NT2/D1 (cell line): ENCODE data around the gene EFCAB5.
"Not testable (repeated sequence)": the region's sequence is repeated elsewhere in the genome, so short reads cannot be mapped to it uniquely, and the experiment has no call there.

ENCODE experiments used
- DNase-seq: peaks from one replicate; pipeline ENCODE4 v3.0.0-alpha.2; 2011; ENCODE audit warnings: low read depth, low spot score
- H3K27me3 ChIP-seq: 2 replicates; pipeline ENCODE4 v1.6.0; 2011; ENCODE audit warnings: mild to moderate bottlenecking; ENCODE audit not compliant: insufficient read length, insufficient read depth
- H3K36me3 ChIP-seq: 2 replicates; pipeline ENCODE4 v1.6.1; 2011; ENCODE audit warnings: mild to moderate bottlenecking, low read length, mixed read lengths; ENCODE audit not compliant: insufficient read depth, insufficient read length
- H3K4me1 ChIP-seq: 2 replicates; pipeline ENCODE4 v1.5.1; 2011; ENCODE audit not compliant: insufficient read depth, insufficient read length
- H3K4me3 ChIP-seq: 2 replicates; pipeline ENCODE4 v1.5.1; 2011; ENCODE audit warnings: low read depth; ENCODE audit not compliant: insufficient read length
- H3K9ac ChIP-seq: 2 replicates; pipeline ENCODE4 v1.6.0; 2011; ENCODE audit warnings: low read depth; ENCODE audit not compliant: insufficient read length
- H3K9me3 ChIP-seq: 2 replicates; pipeline ENCODE4 v1.5.1; 2011; ENCODE audit warnings: mild to moderate bottlenecking, low read length; ENCODE audit not compliant: insufficient read depth
- SUZ12 ChIP-seq: IDR thresholded peaks from 2 replicates; pipeline ENCODE4 v1.6.1; 2011; ENCODE audit not compliant: insufficient read length, insufficient read depth; ENCODE audit errors: extremely low read depth
- YY1 ChIP-seq: IDR thresholded peaks from 2 replicates; pipeline ENCODE4 v1.6.1; 2011; ENCODE audit not compliant: insufficient read length, insufficient read depth
- ZNF274 ChIP-seq: IDR thresholded peaks from 2 replicates; pipeline ENCODE4 v1.6.1; 2011; ENCODE audit warnings: mild to moderate bottlenecking, low read depth, low read length

EFCAB5 gene

DNA sequence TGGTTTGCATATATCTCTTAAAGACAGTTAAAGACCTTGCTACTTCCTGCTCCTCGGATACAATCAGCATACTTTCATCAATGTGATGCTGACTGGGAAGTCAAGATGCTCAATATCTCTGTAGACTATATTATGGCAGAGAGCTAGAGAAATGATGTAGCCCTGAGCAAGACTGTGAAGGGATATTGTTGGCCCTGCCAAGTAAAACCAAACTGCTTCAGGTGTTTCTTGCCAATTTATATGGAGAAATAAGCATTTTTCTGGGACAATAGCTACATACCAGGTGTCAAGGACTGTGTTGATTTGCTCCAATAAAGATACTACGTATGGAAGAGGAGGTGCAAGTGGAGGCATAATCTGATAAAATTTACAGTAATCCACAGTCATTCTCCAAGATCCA is 4.7 kb upstream of the EFCAB5 start:
- H3K4me1 ChIP-seq, result no peaks in the 10 kb centered on the region
- TF ChIP-seq ZNF274 (no peak), YY1 (no peak), SUZ12 (no peak)
- no peaks in the 10 kb centered on the region for H3K36me3 ChIP-seq
- DNase-seq, result no peak
- no peak overlapping the region for H3K9ac ChIP-seq
- no peak overlapping the region for H3K4me3 ChIP-seq
- no peaks in the 10 kb centered on the region for H3K9me3 ChIP-seq
- H3K27me3 ChIP-seq, result no peaks in the 10 kb centered on the region

DNA sequence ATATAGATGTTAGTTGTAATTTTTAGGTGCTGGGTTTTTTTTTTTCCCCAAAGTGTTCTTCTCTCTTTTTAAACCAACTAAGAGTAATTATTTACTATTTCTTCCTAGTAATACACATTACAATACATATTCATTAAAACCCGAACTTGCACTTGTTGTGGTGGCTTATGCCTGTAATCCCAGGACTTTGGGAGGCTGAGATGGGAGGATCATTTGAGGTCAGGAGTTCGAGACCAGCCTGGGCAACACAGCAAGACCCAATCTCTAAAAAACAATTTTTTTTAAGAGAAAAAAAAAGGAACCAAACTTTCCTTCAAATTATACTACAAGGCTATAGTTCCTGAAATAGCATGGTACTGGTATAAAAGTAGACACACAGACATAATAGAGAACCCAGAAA is 3.8 kb downstream of the EFCAB5 start:
- no peaks in the 10 kb centered on the region for H3K9me3 ChIP-seq
- H3K4me3 ChIP-seq, result no peak overlapping the region
- no peaks in the 10 kb centered on the region for H3K4me1 ChIP-seq
- no peaks in the 10 kb centered on the region for H3K36me3 ChIP-seq
- TF ChIP-seq ZNF274 (no peak), SUZ12 (no peak), YY1 (no peak)
- DNase-seq, result no peak
- H3K9ac ChIP-seq, result no peak overlapping the region
- H3K27me3 ChIP-seq, result no peaks in the 10 kb centered on the region

DNA sequence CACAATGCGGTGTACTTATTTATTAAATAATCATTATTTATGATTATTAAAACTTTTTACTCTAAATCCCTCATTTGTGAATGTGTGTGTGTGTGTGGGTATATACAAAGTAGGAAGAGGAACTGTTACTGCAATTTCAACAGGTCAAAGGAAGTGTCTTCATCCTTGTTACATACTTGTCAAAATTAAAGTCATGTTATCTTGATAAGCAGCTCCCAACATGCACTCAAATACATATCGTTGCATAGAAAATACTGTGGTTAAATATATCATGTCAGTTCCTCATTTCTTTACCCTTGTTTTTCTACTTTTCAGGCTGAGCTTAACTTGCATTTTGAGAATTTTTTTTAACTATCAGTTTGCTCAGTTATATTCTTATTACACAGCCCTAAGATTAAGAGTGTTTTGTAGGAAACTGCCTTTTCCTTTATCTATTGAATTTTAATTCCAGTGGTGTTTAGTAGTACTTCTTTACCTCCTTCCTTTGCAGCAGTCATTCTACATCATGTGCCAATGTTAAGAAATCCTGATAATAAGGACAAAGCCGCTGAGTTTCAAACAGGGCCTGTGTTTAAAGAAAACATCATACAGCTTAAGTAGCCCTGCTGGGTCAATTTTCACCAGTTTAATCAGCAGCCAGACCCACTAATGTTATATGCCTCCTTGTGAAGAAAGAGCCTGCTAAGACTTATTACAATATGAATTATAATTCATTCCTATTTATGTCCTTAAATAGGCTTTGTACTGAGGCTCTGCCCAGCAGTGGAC is 7.2 kb downstream of the EFCAB5 start:
- Histone ChIP-seq H3K9ac (no peak overlapping the region), H3K27me3 (no peaks in the 10 kb centered on the region), H3K4me1 (no peaks in the 10 kb centered on the region), H3K36me3 (no peaks in the 10 kb centered on the region), H3K4me3 (no peak overlapping the region), H3K9me3 (no peaks in the 10 kb centered on the region; the same call in 1 of the 2 replicates)
- TF ChIP-seq ZNF274 (no peak), YY1 (no peak), SUZ12 (no peak)
- DNase-seq, result no peak

DNA sequence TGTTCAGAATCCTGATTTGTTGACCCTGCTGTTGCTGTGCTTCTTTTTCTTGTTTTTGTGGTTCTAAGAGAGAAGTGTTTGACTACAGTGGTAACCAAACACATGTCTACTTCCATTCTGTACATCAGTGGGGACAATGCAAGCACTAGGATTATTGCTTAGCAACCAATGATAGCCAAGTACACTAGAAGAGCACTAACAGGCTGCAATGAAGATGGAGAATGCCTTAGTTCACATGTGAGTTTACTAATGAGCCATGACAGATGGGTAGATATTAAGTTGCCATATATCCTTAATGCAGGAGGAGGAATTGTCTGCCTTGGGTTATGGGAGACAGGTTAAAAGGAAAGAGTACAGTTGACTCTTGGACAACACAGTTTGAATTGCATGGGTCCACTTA is 8.3 kb downstream of the EFCAB5 start:
- TF ChIP-seq YY1 (no peak), ZNF274 (no peak), SUZ12 (no peak)
- DNase-seq, result no peak
- Histone ChIP-seq H3K4me3 (no peak overlapping the region), H3K9me3 (peaks cover 9% of the 10 kb centered on the region; the same call in 1 of the 2 replicates), H3K4me1 (no peaks in the 10 kb centered on the region), H3K9ac (no peak overlapping the region), H3K36me3 (no peaks in the 10 kb centered on the region), H3K27me3 (no peaks in the 10 kb centered on the region)

DNA sequence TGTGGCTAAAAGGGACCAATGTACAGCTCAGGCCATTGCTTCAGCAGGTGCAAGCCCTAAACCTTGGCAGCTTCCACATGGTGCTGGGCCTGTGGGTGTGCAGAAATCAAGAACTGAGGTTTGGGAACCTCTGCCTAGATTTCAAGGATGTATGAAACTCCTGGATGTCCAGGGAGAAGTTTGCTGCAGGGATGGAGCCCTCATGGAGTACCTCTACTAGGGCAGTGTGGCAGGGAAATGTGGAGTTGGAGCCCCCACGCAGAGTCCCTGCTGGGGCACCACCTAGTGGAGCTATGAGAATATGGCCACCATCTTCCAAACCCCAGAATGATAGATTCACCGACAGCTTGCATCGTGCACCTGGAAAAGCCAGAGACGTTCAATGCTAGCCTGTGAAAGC is 13.0 kb downstream of the EFCAB5 start:
- H3K4me1 ChIP-seq, result no peaks in the 10 kb centered on the region
- no peaks in the 10 kb centered on the region for H3K27me3 ChIP-seq
- H3K9me3 ChIP-seq, result peaks cover 9% of the 10 kb centered on the region; the same call in 1 of the 2 replicates
- TF ChIP-seq SUZ12, result no peak
- TF ChIP-seq YY1, result no peak
- TF ChIP-seq ZNF274, result no peak
- no peak for DNase-seq
- no peak overlapping the region for H3K4me3 ChIP-seq
- no peak overlapping the region for H3K9ac ChIP-seq
- H3K36me3 ChIP-seq, result no peaks in the 10 kb centered on the region

DNA sequence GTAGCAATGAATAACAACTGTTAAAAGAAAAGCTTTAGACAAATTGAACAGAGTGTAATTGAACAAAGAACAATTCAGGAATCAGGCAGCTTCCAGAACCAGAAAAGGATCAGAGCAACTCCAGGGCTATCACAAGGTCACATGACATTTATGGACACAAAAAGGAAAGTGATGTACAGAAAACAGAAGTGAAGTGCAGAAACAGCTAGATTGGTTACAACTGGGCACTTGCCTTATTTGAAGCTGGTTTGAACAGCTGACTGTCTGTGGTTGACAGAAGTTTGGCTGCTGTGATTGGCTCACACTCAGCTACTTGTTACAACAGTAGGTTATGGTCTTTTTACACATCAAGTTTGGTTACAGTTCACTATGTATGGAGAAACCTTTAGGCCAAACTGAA is 14.8 kb downstream of the EFCAB5 start:
- Histone ChIP-seq H3K9ac (no peak overlapping the region), H3K4me3 (no peak overlapping the region), H3K27me3 (no peaks in the 10 kb centered on the region), H3K36me3 (no peaks in the 10 kb centered on the region), H3K4me1 (no peaks in the 10 kb centered on the region), H3K9me3 (peaks cover 9% of the 10 kb centered on the region; the same call in 1 of the 2 replicates)
- TF ChIP-seq SUZ12 (no peak), YY1 (no peak), ZNF274 (no peak)
- DNase-seq, result no peak

DNA sequence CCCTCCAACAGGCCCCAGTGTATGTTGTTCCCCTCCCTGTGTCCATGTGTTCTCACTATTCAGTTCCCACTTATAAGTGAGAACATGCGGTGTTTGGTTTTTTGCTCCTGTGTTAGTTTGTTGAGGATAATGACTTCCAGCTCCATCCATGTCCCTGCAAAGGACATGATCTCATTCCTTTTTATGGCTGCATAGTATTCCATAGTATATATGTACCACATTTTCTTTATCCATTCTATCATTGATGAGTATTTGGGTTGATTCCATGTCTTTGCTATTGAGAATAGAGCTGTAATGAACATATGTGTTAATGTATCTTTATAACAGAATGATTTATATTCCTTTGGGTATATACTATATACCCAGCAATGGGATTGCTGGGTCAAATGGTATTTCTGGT is 16.1 kb downstream of the EFCAB5 start:
- DNase-seq, H3K4me3 ChIP-seq, H3K27me3 ChIP-seq: not testable (repeated sequence)

More for the DNA sequence above, 16.1 kb downstream of the EFCAB5 start:
- not testable (repeated sequence) for H3K9me3 ChIP-seq, H3K36me3 ChIP-seq, H3K9ac ChIP-seq, H3K4me1 ChIP-seq
